Measurements from ENCODE around the gene OSBPL9. TPM values are rescaled to one million over a fixed set of nuclear protein-coding genes. Genes with fewer than 3 reads are reported as not detected.
"Not testable (repeated sequence)": the region's sequence is repeated elsewhere in the genome, so short reads cannot be mapped to it uniquely, and the experiment has no call there.

OSBPL9 gene
- total RNA-seq, 2 experiments from 2014 or later, result 40.0 to 42.7 TPM

GRCh38 chr1:51733426-51733774 lies 116.5 kb downstream of the OSBPL9 start:
- peaks cover 41% of the 10 kb centered on the region for H3K4me1 Mint-ChIP-seq
- H3K9me3 Mint-ChIP-seq; DNase-seq; H3K4me3 Mint-ChIP-seq; H3K27me3 Mint-ChIP-seq; CTCF ChIA-PET; H3K36me3 Mint-ChIP-seq (ENCODE audit: low read depth); H3K27ac Mint-ChIP-seq: not testable (repeated sequence)
- POLR2A ChIA-PET, result interaction anchor here (0.9 kb wide), 1 partner anchor 9 kb away, joined by 3 read pairs; no protein-coding TSS in a partner anchor

- Mint-ChIP-seq H3K4me1 (peaks cover 35% of the 10 kb centered on the region), H3K36me3 (ENCODE audit: low read depth) (peaks cover 3% of the 10 kb centered on the region), H3K27ac (no peak overlapping the region), H3K27me3 (no peaks in the 10 kb centered on the region), H3K9me3 (no peaks in the 10 kb centered on the region), H3K4me3 (no peak overlapping the region)
- ChIA-PET CTCF (interaction anchor here (0.6 kb wide), 1 partner anchor 94 kb away, joined by 3 read pairs; no protein-coding TSS in a partner anchor), POLR2A (no interaction called here)
- no peak for DNase-seq
Measured at GRCh38 chr1:51733793-51734522, 117.1 kb downstream of the OSBPL9 start.

GRCh38 chr1:51734896-51735745 lies 118.2 kb downstream of the OSBPL9 start:
- Mint-ChIP-seq H3K27me3 (no peaks in the 10 kb centered on the region), H3K4me1 (peaks cover 33% of the 10 kb centered on the region), H3K36me3 (ENCODE audit: low read depth) (peaks cover 3% of the 10 kb centered on the region), H3K4me3 (no peak overlapping the region), H3K9me3 (no peaks in the 10 kb centered on the region), H3K27ac (no peak overlapping the region)
- ChIA-PET CTCF (interaction anchor here (0.6 kb wide), 1 partner anchor 34 kb away, joined by 3 read pairs; no protein-coding TSS in a partner anchor), POLR2A (interaction anchor here (0.6 kb wide), 1 partner anchor 142 kb away, joined by 4 read pairs; no protein-coding TSS in a partner anchor)
- no peak for DNase-seq

GRCh38 chr1:51735746-51736254 lies 118.9 kb downstream of the OSBPL9 start:
- CTCF ChIA-PET, result no interaction called here
- no peak for DNase-seq
- POLR2A ChIA-PET, result no interaction called here
- Mint-ChIP-seq H3K4me3 (no peak overlapping the region), H3K36me3 (ENCODE audit: low read depth) (peaks cover 5% of the 10 kb centered on the region), H3K27ac (no peak overlapping the region), H3K9me3 (no peaks in the 10 kb centered on the region), H3K27me3 (no peaks in the 10 kb centered on the region), H3K4me1 (peaks cover 30% of the 10 kb centered on the region)

GRCh38 chr1:51736702-51737101 lies 119.8 kb downstream of the OSBPL9 start:
- CTCF ChIA-PET, result interaction anchor here (2.3 kb wide), 1 partner anchor 32 kb away, joined by 8 read pairs; no protein-coding TSS in a partner anchor
- no peak for DNase-seq
- POLR2A ChIA-PET, result no interaction called here
- no peaks in the 10 kb centered on the region for H3K9me3 Mint-ChIP-seq
- H3K36me3 Mint-ChIP-seq (ENCODE audit: low read depth), result peaks cover 5% of the 10 kb centered on the region
- H3K27ac Mint-ChIP-seq, result no peak overlapping the region
- no peak overlapping the region for H3K4me3 Mint-ChIP-seq
- no peaks in the 10 kb centered on the region for H3K27me3 Mint-ChIP-seq
- peaks cover 28% of the 10 kb centered on the region for H3K4me1 Mint-ChIP-seq

DNA sequence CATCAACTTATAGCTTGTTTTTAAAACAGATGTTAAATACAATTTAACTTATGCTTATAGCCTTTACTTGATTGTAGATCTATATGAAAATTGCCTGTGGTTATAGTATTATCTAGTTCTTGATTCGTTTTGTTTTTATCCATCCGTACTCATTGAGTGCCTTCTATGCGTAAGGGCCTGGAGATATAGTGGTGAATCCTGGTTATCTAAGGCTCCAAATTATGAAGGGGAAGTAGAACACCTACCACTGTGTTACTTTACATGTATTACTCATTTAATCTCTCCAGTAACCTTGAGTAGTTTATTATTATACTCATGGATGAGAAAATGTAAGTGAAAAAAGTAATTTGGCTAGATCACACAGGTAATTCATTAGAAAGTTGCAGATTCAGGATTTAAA lies 121.8 kb downstream of the OSBPL9 start:
- POLR2A ChIA-PET, result interaction anchor here (0.7 to 1.5 kb wide), 2 partner anchors 9 to 140 kb away, joined by 3 to 7 read pairs; partner anchors contain the start of gene NRDC
- H3K4me3 Mint-ChIP-seq, result no peak overlapping the region
- CTCF ChIA-PET, result interaction anchor here (2.3 kb wide), 1 partner anchor 30 kb away, joined by 8 read pairs; no protein-coding TSS in a partner anchor
- H3K9me3 Mint-ChIP-seq, result no peaks in the 10 kb centered on the region
- H3K4me1 Mint-ChIP-seq, result peaks cover 25% of the 10 kb centered on the region
- DNase-seq, result no peak
- no peak overlapping the region for H3K27ac Mint-ChIP-seq
- H3K36me3 Mint-ChIP-seq (ENCODE audit: low read depth), result peaks cover 9% of the 10 kb centered on the region
- no peaks in the 10 kb centered on the region for H3K27me3 Mint-ChIP-seq

DNA sequence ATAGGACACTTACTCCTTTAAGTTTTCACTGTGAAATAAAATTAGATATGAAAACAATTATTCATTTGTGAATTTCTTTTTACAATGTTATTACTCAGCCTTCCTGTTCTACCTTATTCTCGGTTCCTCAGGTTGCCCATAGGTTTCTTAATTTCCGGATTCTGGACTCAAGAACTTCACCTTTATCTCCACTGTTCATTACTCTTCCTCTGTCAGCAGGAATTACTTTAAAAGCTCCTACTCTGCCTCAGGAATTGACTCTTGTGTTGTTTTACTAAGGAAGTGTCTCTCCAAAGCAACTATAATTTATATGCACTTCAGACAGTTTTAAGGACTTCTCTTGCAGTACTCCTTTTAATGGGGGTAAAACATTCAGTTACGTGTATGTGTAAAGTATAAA lies 123.8 kb downstream of the OSBPL9 start:
- H3K4me3 Mint-ChIP-seq, result no peak overlapping the region
- no peak for DNase-seq
- H3K4me1 Mint-ChIP-seq, result peaks cover 23% of the 10 kb centered on the region
- ChIA-PET POLR2A (no interaction called here), CTCF (no interaction called here)
- peaks cover 12% of the 10 kb centered on the region for H3K36me3 Mint-ChIP-seq (ENCODE audit: low read depth)
- no peak overlapping the region for H3K27ac Mint-ChIP-seq
- H3K9me3 Mint-ChIP-seq, result no peaks in the 10 kb centered on the region
- no peaks in the 10 kb centered on the region for H3K27me3 Mint-ChIP-seq

- H3K27me3 Mint-ChIP-seq, result no peaks in the 10 kb centered on the region
- no peak overlapping the region for H3K4me3 Mint-ChIP-seq
- no peaks in the 10 kb centered on the region for H3K9me3 Mint-ChIP-seq
- H3K4me1 Mint-ChIP-seq, result peaks cover 18% of the 10 kb centered on the region
- H3K36me3 Mint-ChIP-seq (ENCODE audit: low read depth), result peaks cover 12% of the 10 kb centered on the region
- POLR2A ChIA-PET, result no interaction called here
- H3K27ac Mint-ChIP-seq, result no peak overlapping the region
- CTCF ChIA-PET, result no interaction called here
- DNase-seq, result no peak
Measured at GRCh38 chr1:51741121-51741681, 124.3 kb downstream of the OSBPL9 start.

DNA sequence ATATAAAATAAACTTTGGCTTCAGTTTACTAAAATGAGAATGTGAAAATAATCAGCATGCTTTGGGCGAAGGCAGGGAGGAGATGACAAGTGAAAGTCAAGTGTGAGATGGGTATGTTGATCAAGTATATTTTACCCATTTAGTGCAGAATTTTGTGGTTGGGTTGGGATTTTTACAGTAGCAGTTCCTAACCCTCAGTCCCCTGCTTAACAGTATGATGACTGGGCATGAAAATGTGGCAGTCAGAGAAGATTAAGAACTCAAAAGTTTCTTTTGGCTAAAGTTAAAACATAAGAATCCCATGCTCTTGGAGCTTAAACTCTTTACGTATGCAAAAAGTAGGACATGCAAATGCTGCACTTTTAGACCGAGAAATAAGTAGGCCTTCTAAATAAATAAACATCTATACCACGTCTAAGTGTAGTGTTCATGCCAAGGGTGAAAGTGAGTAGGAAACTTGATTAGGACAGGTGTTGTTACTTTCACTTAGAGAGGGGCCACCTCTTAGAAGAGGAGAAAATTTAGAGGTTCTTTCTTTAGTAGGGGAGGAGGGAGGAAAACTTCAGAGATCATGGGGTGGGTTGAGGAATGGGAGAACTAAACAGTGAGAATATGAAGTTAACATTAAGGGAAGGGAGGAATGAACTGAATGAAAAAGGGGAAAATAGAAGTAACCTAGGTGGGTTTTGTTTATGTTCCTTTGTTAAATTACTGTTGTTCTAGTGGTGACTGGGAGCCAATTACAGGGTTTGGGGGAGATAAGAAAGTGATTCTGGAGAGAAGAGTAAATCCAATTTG lies 127.8 kb downstream of the OSBPL9 start:
- no peaks in the 10 kb centered on the region for H3K27me3 Mint-ChIP-seq
- CTCF ChIA-PET, result no interaction called here
- no peaks in the 10 kb centered on the region for H3K9me3 Mint-ChIP-seq
- H3K27ac Mint-ChIP-seq, result no peak overlapping the region
- POLR2A ChIA-PET, result interaction anchor here (0.7 kb wide), 1 partner anchor 808 kb away, joined by 3 read pairs; the partner anchor contains the start of gene TUT4
- peaks cover 13% of the 10 kb centered on the region for H3K4me1 Mint-ChIP-seq
- peaks cover 18% of the 10 kb centered on the region for H3K36me3 Mint-ChIP-seq (ENCODE audit: low read depth)
- DNase-seq, result no peak
- H3K4me3 Mint-ChIP-seq, result no peak overlapping the region

DNA sequence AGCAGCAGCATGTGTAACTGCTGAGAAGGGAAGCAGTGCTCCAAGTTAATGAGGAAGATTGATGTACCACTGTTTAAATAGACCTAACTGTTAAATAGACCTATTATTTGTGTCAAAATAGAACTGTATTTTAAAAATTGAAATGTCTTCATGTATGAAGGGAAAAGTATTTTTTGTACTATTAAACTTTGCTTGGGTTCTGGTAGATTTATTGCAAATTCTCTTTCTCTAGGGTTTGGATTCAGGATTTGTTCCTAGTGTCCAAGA lies 128.3 kb downstream of the OSBPL9 start:
- no peaks in the 10 kb centered on the region for H3K27me3 Mint-ChIP-seq
- no peak overlapping the region for H3K27ac Mint-ChIP-seq
- no peak for DNase-seq
- H3K9me3 Mint-ChIP-seq, result no peaks in the 10 kb centered on the region
- ChIA-PET CTCF (no interaction called here), POLR2A (interaction anchor here (0.7 kb wide), 1 partner anchor 808 kb away, joined by 3 read pairs; the partner anchor contains the start of gene TUT4)
- H3K36me3 Mint-ChIP-seq (ENCODE audit: low read depth), result peaks cover 18% of the 10 kb centered on the region
- H3K4me1 Mint-ChIP-seq, result peaks cover 13% of the 10 kb centered on the region
- H3K4me3 Mint-ChIP-seq, result no peak overlapping the region

GRCh38 chr1:51749151-51749550 lies 132.3 kb downstream of the OSBPL9 start:
- no peaks in the 10 kb centered on the region for H3K9me3 Mint-ChIP-seq
- H3K36me3 Mint-ChIP-seq (ENCODE audit: low read depth), result peaks cover 29% of the 10 kb centered on the region
- ChIA-PET POLR2A (no interaction called here), CTCF (interaction anchor here (4.1 kb wide), 1 partner anchor 18 kb away, joined by 21 read pairs; no protein-coding TSS in a partner anchor)
- H3K4me1 Mint-ChIP-seq, result peaks cover 11% of the 10 kb centered on the region
- no peaks in the 10 kb centered on the region for H3K27me3 Mint-ChIP-seq
- H3K4me3 Mint-ChIP-seq, result no peak overlapping the region
- H3K27ac Mint-ChIP-seq, result no peak overlapping the region
- no peak for DNase-seq

DNA sequence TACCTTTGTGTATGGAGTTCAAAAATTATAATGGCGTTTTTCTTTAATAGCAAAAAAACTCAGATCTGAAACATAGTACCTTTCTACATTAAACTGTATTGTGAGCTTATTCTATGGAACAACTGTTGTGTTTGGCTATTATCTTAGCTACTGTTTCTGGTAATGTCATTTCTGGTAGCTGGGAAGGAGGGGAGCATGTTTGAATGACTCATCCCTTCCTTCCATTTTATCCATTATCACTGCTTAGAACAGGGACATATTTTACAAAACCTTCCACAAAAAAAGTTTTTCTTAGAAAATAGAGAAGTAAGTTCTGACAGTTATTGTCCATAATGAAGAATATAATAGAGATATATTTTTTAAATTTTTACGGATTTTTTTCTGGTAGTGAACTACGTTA lies 133.3 kb downstream of the OSBPL9 start:
- H3K4me3 Mint-ChIP-seq, result no peak overlapping the region
- H3K4me1 Mint-ChIP-seq, result peaks cover 4% of the 10 kb centered on the region
- no peak overlapping the region for H3K27ac Mint-ChIP-seq
- peaks cover 32% of the 10 kb centered on the region for H3K36me3 Mint-ChIP-seq (ENCODE audit: low read depth)
- no peaks in the 10 kb centered on the region for H3K9me3 Mint-ChIP-seq
- no peak for DNase-seq
- H3K27me3 Mint-ChIP-seq, result no peaks in the 10 kb centered on the region
- POLR2A ChIA-PET, result no interaction called here
- CTCF ChIA-PET, result interaction anchor here (4.1 kb wide), 1 partner anchor 17 kb away, joined by 21 read pairs; no protein-coding TSS in a partner anchor
